ENCODE data around the gene AMOT. TPM values are rescaled to one million over a fixed set of nuclear protein-coding genes. Genes with fewer than 3 reads are reported as not detected.

AMOT gene
- total RNA-seq, 6 experiments from 2014 or later = 0.02 to 0.50 (median 0.09) TPM

- TF ChIP-seq CTCF (IDR thresholded peaks at IDR 0.05) = no peak
- DNase-seq = no peak
- Mint-ChIP-seq H3K4me1 (ENCODE audit: low read depth) (no peaks in the 10 kb centered on the region), H3K9me3 (peaks cover 4% of the 10 kb centered on the region), H3K27ac (no peak overlapping the region), H3K27me3 (ENCODE audit: insufficient read depth) (no peaks in the 10 kb centered on the region; the same call in 1 of the 2 replicates), H3K36me3 (ENCODE audit: low read depth) (no peaks in the 10 kb centered on the region), H3K4me3 (no peak overlapping the region)
Measured at GRCh38 chrX:112759966-112760365, 80.7 kb downstream of the AMOT start.

GRCh38 chrX:112759512-112759911 is 81.1 kb downstream of the AMOT start:
- Mint-ChIP-seq H3K4me1 (ENCODE audit: low read depth) (no peaks in the 10 kb centered on the region), H3K27ac (no peak overlapping the region), H3K4me3 (no peak overlapping the region), H3K9me3 (peaks cover 3% of the 10 kb centered on the region), H3K27me3 (ENCODE audit: insufficient read depth) (no peaks in the 10 kb centered on the region), H3K36me3 (ENCODE audit: low read depth) (no peaks in the 10 kb centered on the region)
- TF ChIP-seq CTCF (IDR thresholded peaks at IDR 0.05) = no peak
- no peak for DNase-seq

- Mint-ChIP-seq H3K9me3 (peaks cover 3% of the 10 kb centered on the region), H3K27ac (no peak overlapping the region), H3K36me3 (ENCODE audit: low read depth) (no peaks in the 10 kb centered on the region), H3K4me1 (ENCODE audit: low read depth) (no peaks in the 10 kb centered on the region), H3K27me3 (ENCODE audit: insufficient read depth) (no peaks in the 10 kb centered on the region), H3K4me3 (no peak overlapping the region)
- no peak for TF ChIP-seq CTCF (IDR thresholded peaks at IDR 0.05)
- no peak for DNase-seq
Measured at GRCh38 chrX:112757946-112758345, 82.7 kb downstream of the AMOT start.

- TF ChIP-seq CTCF (IDR thresholded peaks at IDR 0.05) = no peak
- Mint-ChIP-seq H3K9me3 (no peaks in the 10 kb centered on the region; the same call in none of the 2 replicates), H3K27ac (no peak overlapping the region), H3K36me3 (ENCODE audit: low read depth) (no peaks in the 10 kb centered on the region), H3K27me3 (ENCODE audit: insufficient read depth) (no peaks in the 10 kb centered on the region), H3K4me1 (ENCODE audit: low read depth) (no peaks in the 10 kb centered on the region), H3K4me3 (no peak overlapping the region)
- no peak for DNase-seq
Measured at GRCh38 chrX:112753116-112753515, 87.5 kb downstream of the AMOT start.

GRCh38 chrX:112751076-112751475 is 89.6 kb downstream of the AMOT start:
- Mint-ChIP-seq H3K36me3 (ENCODE audit: low read depth) (no peaks in the 10 kb centered on the region), H3K27me3 (ENCODE audit: insufficient read depth) (no peaks in the 10 kb centered on the region), H3K9me3 (peaks cover 7% of the 10 kb centered on the region), H3K4me1 (ENCODE audit: low read depth) (no peaks in the 10 kb centered on the region), H3K27ac (no peak overlapping the region), H3K4me3 (no peak overlapping the region)
- TF ChIP-seq CTCF (IDR thresholded peaks at IDR 0.05) = no peak
- DNase-seq = no peak

Measured in HFFc6 (cell line).